HL-60 (cell line): ENCODE measurements around the gene ABCA10.

Source experiments
- GABPA ChIP-seq: IDR thresholded peaks from 2 replicates; pipeline ENCODE4 v1.6.1; 2012; ENCODE audit warnings: low read depth
- POLR2AphosphoS5 ChIP-seq: IDR thresholded peaks from 2 replicates; pipeline ENCODE4 v1.6.1; 2012; ENCODE audit warnings: low read depth
- SPI1 ChIP-seq: IDR thresholded peaks from 2 replicates; pipeline ENCODE4 v1.6.1; 2012; ENCODE audit warnings: low read depth, mild to moderate bottlenecking, borderline replicate concordance
- TF ChIP-seq, protein P1 (sequence below): IDR thresholded peaks from one replicate; pipeline ENCODE4 v1.5.1; 2011; ENCODE audit warnings: low read length, control low read depth, inconsistent platforms; ENCODE audit not compliant: insufficient read depth
- TF ChIP-seq, protein P2 (sequence below): IDR thresholded peaks from 2 replicates; pipeline ENCODE4 v1.6.1; 2012; ENCODE audit warnings: low read depth; ENCODE audit not compliant: insufficient replicate concordance

DNA sequence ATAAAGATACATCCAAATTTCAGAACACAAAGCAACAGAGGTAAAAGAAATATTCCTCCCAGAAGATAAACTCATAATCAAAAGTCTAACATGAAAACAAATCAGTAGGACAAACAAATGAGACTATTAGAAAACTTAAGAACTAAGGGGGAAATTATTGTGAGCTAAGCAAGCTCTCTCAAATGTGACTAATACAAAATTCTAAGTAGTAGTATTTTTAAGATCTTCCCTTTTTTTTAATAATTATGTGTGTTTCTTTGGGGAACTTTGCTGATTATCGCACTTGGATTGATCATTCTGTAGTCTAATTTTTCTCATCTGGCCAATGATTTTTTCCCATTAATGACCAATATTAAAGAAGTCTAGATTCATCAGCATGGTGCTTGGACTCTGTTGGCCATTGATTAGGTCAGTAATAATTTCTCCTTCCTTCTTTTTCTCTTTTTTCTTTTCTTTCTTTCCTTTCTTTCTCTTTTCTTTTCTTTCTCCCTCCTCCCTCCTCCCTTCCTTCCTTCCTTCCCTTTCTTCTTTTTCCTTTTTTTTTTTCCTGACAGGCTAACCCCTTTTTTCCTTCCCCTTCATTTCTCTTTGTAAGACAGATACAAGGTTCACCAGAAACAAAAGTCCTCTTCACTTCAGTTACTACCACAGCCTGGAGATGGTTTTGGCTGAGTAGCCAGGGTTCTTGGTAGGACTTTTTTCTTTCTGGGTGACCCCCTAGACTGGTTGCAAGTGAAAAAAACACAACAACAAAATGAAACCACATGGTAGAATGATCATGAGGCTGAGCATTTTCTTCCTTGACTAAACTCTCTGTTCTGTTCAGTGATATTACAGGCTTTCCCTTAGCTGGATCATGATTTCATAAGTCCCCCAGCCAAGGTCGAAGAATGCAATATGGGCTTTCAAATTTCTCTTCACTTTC is 84.0 kb downstream of the ABCA10 start:
- TF ChIP-seq, protein P1, sequence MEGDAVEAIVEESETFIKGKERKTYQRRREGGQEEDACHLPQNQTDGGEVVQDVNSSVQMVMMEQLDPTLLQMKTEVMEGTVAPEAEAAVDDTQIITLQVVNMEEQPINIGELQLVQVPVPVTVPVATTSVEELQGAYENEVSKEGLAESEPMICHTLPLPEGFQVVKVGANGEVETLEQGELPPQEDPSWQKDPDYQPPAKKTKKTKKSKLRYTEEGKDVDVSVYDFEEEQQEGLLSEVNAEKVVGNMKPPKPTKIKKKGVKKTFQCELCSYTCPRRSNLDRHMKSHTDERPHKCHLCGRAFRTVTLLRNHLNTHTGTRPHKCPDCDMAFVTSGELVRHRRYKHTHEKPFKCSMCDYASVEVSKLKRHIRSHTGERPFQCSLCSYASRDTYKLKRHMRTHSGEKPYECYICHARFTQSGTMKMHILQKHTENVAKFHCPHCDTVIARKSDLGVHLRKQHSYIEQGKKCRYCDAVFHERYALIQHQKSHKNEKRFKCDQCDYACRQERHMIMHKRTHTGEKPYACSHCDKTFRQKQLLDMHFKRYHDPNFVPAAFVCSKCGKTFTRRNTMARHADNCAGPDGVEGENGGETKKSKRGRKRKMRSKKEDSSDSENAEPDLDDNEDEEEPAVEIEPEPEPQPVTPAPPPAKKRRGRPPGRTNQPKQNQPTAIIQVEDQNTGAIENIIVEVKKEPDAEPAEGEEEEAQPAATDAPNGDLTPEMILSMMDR = no peak
- TF ChIP-seq, protein P2, sequence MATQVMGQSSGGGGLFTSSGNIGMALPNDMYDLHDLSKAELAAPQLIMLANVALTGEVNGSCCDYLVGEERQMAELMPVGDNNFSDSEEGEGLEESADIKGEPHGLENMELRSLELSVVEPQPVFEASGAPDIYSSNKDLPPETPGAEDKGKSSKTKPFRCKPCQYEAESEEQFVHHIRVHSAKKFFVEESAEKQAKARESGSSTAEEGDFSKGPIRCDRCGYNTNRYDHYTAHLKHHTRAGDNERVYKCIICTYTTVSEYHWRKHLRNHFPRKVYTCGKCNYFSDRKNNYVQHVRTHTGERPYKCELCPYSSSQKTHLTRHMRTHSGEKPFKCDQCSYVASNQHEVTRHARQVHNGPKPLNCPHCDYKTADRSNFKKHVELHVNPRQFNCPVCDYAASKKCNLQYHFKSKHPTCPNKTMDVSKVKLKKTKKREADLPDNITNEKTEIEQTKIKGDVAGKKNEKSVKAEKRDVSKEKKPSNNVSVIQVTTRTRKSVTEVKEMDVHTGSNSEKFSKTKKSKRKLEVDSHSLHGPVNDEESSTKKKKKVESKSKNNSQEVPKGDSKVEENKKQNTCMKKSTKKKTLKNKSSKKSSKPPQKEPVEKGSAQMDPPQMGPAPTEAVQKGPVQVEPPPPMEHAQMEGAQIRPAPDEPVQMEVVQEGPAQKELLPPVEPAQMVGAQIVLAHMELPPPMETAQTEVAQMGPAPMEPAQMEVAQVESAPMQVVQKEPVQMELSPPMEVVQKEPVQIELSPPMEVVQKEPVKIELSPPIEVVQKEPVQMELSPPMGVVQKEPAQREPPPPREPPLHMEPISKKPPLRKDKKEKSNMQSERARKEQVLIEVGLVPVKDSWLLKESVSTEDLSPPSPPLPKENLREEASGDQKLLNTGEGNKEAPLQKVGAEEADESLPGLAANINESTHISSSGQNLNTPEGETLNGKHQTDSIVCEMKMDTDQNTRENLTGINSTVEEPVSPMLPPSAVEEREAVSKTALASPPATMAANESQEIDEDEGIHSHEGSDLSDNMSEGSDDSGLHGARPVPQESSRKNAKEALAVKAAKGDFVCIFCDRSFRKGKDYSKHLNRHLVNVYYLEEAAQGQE = no peak
- TF ChIP-seq POLR2AphosphoS5 (no peak), GABPA (no peak), SPI1 (no peak)
